ENCODE measurements around the gene GRM4. TPM values are rescaled to one million over a fixed set of nuclear protein-coding genes. Genes with fewer than 3 reads are reported as not detected.

Gene GRM4
- total RNA-seq, 2 donors from 2014 or later = 4.4 TPM; not detected in 1

- H3K27me3 ChIP-seq (replicated peaks; ENCODE audit: insufficient read depth) = peaks cover 3% of the 10 kb centered on the region
- 58% methylated on average over 5 of the region's 5 CpGs for WGBS
- intact Hi-C loops (cut with DNase I) = no loop called here
These were observed 33.8 kb downstream of the GRM4 start for GRCh38 chr6:34112126-34112525.

GRCh38 chr6:34110610-34111009 is 35.3 kb downstream of the GRM4 start:
- no peak overlapping the region for H3K4me3 ChIP-seq
- no peaks in the 10 kb centered on the region for H3K36me3 ChIP-seq
- no peaks in the 10 kb centered on the region for H3K4me1 ChIP-seq (replicated peaks)
- TF ChIP-seq POLR2AphosphoS5 (IDR thresholded peaks at IDR 0.05) (no peak), CTCF (IDR thresholded peaks at IDR 0.05) (no peak), POLR2A (IDR thresholded peaks at IDR 0.05) (no peak)
- no peak overlapping the region for H3K27ac ChIP-seq
- peaks cover 3% of the 10 kb centered on the region for H3K27me3 ChIP-seq (replicated peaks; ENCODE audit: insufficient read depth)
- DNase-seq (ENCODE audit: low spot score) = no peak
- H3K9me3 ChIP-seq = no peaks in the 10 kb centered on the region
- intact Hi-C loops (cut with DNase I) = no loop called here
- WGBS = 55% methylated on average over 6 of the region's 6 CpGs

More at GRCh38 chr6:34112126-34112525, 33.8 kb downstream of the GRM4 start:
- no peaks in the 10 kb centered on the region for H3K36me3 ChIP-seq
- H3K9me3 ChIP-seq = no peaks in the 10 kb centered on the region
- H3K27ac ChIP-seq = no peak overlapping the region
- no peak for TF ChIP-seq POLR2AphosphoS5 (IDR thresholded peaks at IDR 0.05)
- no peak for TF ChIP-seq CTCF (IDR thresholded peaks at IDR 0.05)
- TF ChIP-seq POLR2A (IDR thresholded peaks at IDR 0.05) = no peak
- no peak for DNase-seq (ENCODE audit: low spot score)
- no peaks in the 10 kb centered on the region for H3K4me1 ChIP-seq (replicated peaks)
- no peak overlapping the region for H3K4me3 ChIP-seq

GRCh38 chr6:34108176-34108575 is 37.7 kb downstream of the GRM4 start:
- Histone ChIP-seq H3K27ac (no peak overlapping the region), H3K36me3 (no peaks in the 10 kb centered on the region), H3K4me3 (no peak overlapping the region), H3K27me3 (replicated peaks; ENCODE audit: insufficient read depth) (peaks cover 7% of the 10 kb centered on the region), H3K9me3 (no peaks in the 10 kb centered on the region), H3K4me1 (replicated peaks) (no peaks in the 10 kb centered on the region)
- intact Hi-C loops (cut with DNase I) = no loop called here
- WGBS = 79% methylated on average over 9 of the region's 9 CpGs
- no peak for TF ChIP-seq POLR2AphosphoS5 (IDR thresholded peaks at IDR 0.05)
- TF ChIP-seq POLR2A (IDR thresholded peaks at IDR 0.05) = no peak
- no peak for TF ChIP-seq CTCF (IDR thresholded peaks at IDR 0.05)
- no peak for DNase-seq (ENCODE audit: low spot score)

- Histone ChIP-seq H3K27ac (no peak overlapping the region), H3K36me3 (no peaks in the 10 kb centered on the region), H3K9me3 (no peaks in the 10 kb centered on the region), H3K4me3 (no peak overlapping the region), H3K27me3 (replicated peaks; ENCODE audit: insufficient read depth) (peaks cover 4% of the 10 kb centered on the region), H3K4me1 (replicated peaks) (no peaks in the 10 kb centered on the region)
- DNase-seq (ENCODE audit: low spot score) = no peak
- no peak for TF ChIP-seq CTCF (IDR thresholded peaks at IDR 0.05)
- TF ChIP-seq POLR2AphosphoS5 (IDR thresholded peaks at IDR 0.05) = no peak
- TF ChIP-seq POLR2A (IDR thresholded peaks at IDR 0.05) = no peak
- intact Hi-C loops (cut with DNase I) = no loop called here
- 69% methylated on average over 5 of the region's 5 CpGs for WGBS
These were observed 39.0 kb downstream of the GRM4 start for GRCh38 chr6:34106900-34107299.

GRCh38 chr6:34106421-34106820 is 39.5 kb downstream of the GRM4 start:
- Histone ChIP-seq H3K4me1 (replicated peaks) (no peaks in the 10 kb centered on the region), H3K27me3 (replicated peaks; ENCODE audit: insufficient read depth) (peaks cover 4% of the 10 kb centered on the region), H3K9me3 (no peaks in the 10 kb centered on the region), H3K27ac (no peak overlapping the region), H3K4me3 (no peak overlapping the region), H3K36me3 (no peaks in the 10 kb centered on the region)
- DNase-seq (ENCODE audit: low spot score) = no peak
- TF ChIP-seq POLR2A (IDR thresholded peaks at IDR 0.05) (no peak), POLR2AphosphoS5 (IDR thresholded peaks at IDR 0.05) (no peak), CTCF (IDR thresholded peaks at IDR 0.05) (no peak)
- WGBS = 74% methylated on average over 6 of the region's 6 CpGs
- intact Hi-C loops (cut with DNase I) = no loop called here
